T47D (cell line): ENCODE data around the gene PLEKHA8.
"Not testable (repeated sequence)": the region's sequence is repeated elsewhere in the genome, so short reads cannot be mapped to it uniquely, and the experiment has no call there.

Source experiments
- DNase-seq, 2 experiments: peaks; one replicate each; pipeline versions ENCODE4 v3.0.0 to v3.0.0-alpha.2; 2011 to 2012; ENCODE audit warnings: low read depth in 1 of 2, low spot score in 1 of 2
- JUND ChIP-seq: IDR thresholded peaks from 2 replicates; pipeline ENCODE4 v1.6.1; 2012; ENCODE audit warnings: low read depth
- in situ Hi-C: cut with HindIII; loops from 2 replicates; pipeline ENCODE4 v1.10.0; 2016; ENCODE audit warnings: low sequenced_read_pairs, low pct_unique_long_range_greater_than_20kb

PLEKHA8 gene

GRCh38 chr7:30078280-30078679 lies 50.1 kb downstream of the PLEKHA8 start:
- in situ Hi-C loops, result no loop called here
- DNase-seq, result no peak
- TF ChIP-seq JUND, result no peak

GRCh38 chr7:30079880-30080279 lies 51.7 kb downstream of the PLEKHA8 start:
- in situ Hi-C loops, result no loop called here
- no peak for TF ChIP-seq JUND
- DNase-seq, result no peak

- DNase-seq, result no peak
- in situ Hi-C loops, result no loop called here
- no peak for TF ChIP-seq JUND
Observed at GRCh38 chr7:30080818-30081217, 52.6 kb downstream of the PLEKHA8 start.

GRCh38 chr7:30082686-30083085 lies 54.5 kb downstream of the PLEKHA8 start:
- DNase-seq, result no peak
- in situ Hi-C loops, result no loop called here
- no peak for TF ChIP-seq JUND

- DNase-seq, result no peak
- in situ Hi-C loops, result no loop called here
- TF ChIP-seq JUND, result no peak
Observed at GRCh38 chr7:30083334-30083733, 55.1 kb downstream of the PLEKHA8 start.

GRCh38 chr7:30084212-30084611 lies 56.0 kb downstream of the PLEKHA8 start:
- DNase-seq, result no peak
- in situ Hi-C loops, result no loop called here
- TF ChIP-seq JUND, result no peak

- in situ Hi-C loops, result no loop called here
Observed at GRCh38 chr7:30086529-30086928, 58.3 kb downstream of the PLEKHA8 start.

GRCh38 chr7:30087371-30087770 lies 59.2 kb downstream of the PLEKHA8 start:
- DNase-seq, result no peak
- in situ Hi-C loops, result no loop called here
- TF ChIP-seq JUND, result no peak

More at GRCh38 chr7:30086529-30086928, 58.3 kb downstream of the PLEKHA8 start:
- DNase-seq, result no peak
- no peak for TF ChIP-seq JUND

- no peak for DNase-seq
- in situ Hi-C loops, result no loop called here
- TF ChIP-seq JUND, result no peak
Observed at GRCh38 chr7:30088362-30088761, 60.1 kb downstream of the PLEKHA8 start.

- DNase-seq, result no peak
- in situ Hi-C loops, result no loop called here
- no peak for TF ChIP-seq JUND
Observed at GRCh38 chr7:30090111-30090510, 61.9 kb downstream of the PLEKHA8 start.

GRCh38 chr7:30091491-30091912 lies 63.3 kb downstream of the PLEKHA8 start:
- in situ Hi-C loops, result no loop called here
- DNase-seq, result no peak
- TF ChIP-seq JUND, result no peak

- TF ChIP-seq JUND, result no peak
- in situ Hi-C loops, result no loop called here
- no peak for DNase-seq
Observed at GRCh38 chr7:30091987-30092386, 63.8 kb downstream of the PLEKHA8 start.

- in situ Hi-C loops, result no loop called here
- no peak for DNase-seq
- TF ChIP-seq JUND, result no peak
Observed at GRCh38 chr7:30093420-30093952, 65.3 kb downstream of the PLEKHA8 start.

- in situ Hi-C loops, DNase-seq: not testable (repeated sequence)
Observed at GRCh38 chr7:30098599-30098998, 70.4 kb downstream of the PLEKHA8 start.

- TF ChIP-seq JUND, result no peak
- in situ Hi-C loops, result no loop called here
- DNase-seq, result no peak
Observed at GRCh38 chr7:30102281-30102680, 74.1 kb downstream of the PLEKHA8 start.
